ENCODE results near the gene ME3. TPM values are rescaled to one million over a fixed set of nuclear protein-coding genes. Genes with fewer than 3 reads are reported as not detected.

ME3 gene
- total and polyA plus RNA-seq, 11 donors, result 11.3 to 51.5 (median 31.3) TPM

DNA sequence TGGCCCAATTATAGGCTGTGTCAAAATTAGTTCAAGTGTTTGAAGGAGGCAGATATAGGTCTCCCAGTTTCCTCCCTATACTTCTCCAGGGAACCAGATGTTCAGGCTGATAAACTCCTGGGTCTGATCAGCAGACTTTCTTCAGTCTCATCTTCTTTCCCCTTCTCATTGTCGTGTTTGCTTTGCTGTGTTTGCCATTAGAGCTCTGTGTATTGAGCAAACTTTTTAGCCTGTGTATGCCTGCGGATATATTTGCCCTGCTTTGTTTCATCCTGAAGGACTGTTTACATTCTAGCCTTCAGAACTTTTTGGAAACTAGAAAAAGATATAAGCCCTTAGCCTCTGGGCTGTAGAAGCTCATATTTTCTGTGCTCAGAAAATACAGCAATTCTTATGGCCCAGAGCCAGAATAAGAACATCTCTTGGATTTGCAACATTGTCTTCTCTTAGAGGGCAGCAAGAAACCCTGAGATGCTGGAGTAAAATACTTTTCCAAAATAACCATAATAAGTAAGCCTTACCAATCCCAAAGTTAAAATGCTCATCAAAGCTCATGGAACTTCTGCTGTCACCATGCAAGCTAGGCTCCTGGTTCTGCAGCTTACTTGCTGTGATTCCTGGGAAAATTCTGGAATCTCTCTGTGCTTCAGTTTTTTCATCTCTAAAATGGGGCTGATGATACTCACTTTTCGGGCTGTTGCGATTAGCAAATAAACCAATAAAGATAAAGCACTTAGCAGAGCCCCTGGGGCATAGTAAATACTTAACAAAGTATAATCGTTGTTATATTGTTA is 34.1 kb upstream of the ME3 start:
- ATAC-seq (no peak), DNase-seq (no peak)
- H3K36me3 ChIP-seq, result no peaks in the 10 kb centered on the region
- no peak overlapping the region for H3K4me3 ChIP-seq
- H3K4me1 ChIP-seq, result no peaks in the 10 kb centered on the region
- 81 to 87% (median 86%) methylated on average over 5 of the region's 5 CpGs for WGBS, 4 donors
- no peaks in the 10 kb centered on the region for H3K27me3 ChIP-seq
- peaks cover 0 to 7% (median 0%) of the 10 kb centered on the region in 12 donors for H3K9me3 ChIP-seq
- peak overlapping the region in 1 of 12 donors; percentile 60 for H3K27ac ChIP-seq
- TF ChIP-seq POLR2A (IDR thresholded peaks at IDR 0.05), result no peak
- intact Hi-C loops (cut with DNase I), result no loop called here

DNA sequence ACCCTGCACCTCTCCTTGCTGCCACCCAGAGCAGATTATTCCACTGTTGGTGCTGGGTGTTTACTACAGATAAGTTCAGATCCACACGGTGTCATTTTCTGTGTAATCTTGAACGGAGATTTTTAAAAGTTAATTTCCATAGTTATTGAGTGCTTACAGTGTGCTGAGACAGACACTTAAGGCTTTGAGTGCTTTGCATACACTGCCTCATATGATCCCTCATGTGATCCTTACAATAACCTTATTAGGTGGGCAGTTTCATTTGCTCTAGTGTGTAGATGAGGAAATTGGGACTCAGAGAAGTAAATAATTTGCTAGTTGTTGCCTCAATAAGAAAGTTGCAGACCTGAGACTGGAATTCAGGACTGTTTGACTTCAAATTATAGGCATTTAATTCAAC is 32.3 kb upstream of the ME3 start:
- DNase-seq (no peak), ATAC-seq (no peak)
- peak overlapping the region in 1 of 12 donors; percentile 9 for H3K27ac ChIP-seq
- no peak overlapping the region for H3K4me3 ChIP-seq
- intact Hi-C loops (cut with DNase I), result no loop called here
- H3K27me3 ChIP-seq, result no peaks in the 10 kb centered on the region
- H3K4me1 ChIP-seq, result no peaks in the 10 kb centered on the region
- no peak for TF ChIP-seq POLR2A (IDR thresholded peaks at IDR 0.05)
- TF ChIP-seq, protein P1, sequence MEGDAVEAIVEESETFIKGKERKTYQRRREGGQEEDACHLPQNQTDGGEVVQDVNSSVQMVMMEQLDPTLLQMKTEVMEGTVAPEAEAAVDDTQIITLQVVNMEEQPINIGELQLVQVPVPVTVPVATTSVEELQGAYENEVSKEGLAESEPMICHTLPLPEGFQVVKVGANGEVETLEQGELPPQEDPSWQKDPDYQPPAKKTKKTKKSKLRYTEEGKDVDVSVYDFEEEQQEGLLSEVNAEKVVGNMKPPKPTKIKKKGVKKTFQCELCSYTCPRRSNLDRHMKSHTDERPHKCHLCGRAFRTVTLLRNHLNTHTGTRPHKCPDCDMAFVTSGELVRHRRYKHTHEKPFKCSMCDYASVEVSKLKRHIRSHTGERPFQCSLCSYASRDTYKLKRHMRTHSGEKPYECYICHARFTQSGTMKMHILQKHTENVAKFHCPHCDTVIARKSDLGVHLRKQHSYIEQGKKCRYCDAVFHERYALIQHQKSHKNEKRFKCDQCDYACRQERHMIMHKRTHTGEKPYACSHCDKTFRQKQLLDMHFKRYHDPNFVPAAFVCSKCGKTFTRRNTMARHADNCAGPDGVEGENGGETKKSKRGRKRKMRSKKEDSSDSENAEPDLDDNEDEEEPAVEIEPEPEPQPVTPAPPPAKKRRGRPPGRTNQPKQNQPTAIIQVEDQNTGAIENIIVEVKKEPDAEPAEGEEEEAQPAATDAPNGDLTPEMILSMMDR (IDR thresholded peaks at IDR 0.05), result no peak
- no peaks in the 10 kb centered on the region for H3K9me3 ChIP-seq
- WGBS, 4 donors, result 50 to 77% (median 72%) methylated on average over 2 of the region's 2 CpGs
- H3K36me3 ChIP-seq, result no peaks in the 10 kb centered on the region

DNA sequence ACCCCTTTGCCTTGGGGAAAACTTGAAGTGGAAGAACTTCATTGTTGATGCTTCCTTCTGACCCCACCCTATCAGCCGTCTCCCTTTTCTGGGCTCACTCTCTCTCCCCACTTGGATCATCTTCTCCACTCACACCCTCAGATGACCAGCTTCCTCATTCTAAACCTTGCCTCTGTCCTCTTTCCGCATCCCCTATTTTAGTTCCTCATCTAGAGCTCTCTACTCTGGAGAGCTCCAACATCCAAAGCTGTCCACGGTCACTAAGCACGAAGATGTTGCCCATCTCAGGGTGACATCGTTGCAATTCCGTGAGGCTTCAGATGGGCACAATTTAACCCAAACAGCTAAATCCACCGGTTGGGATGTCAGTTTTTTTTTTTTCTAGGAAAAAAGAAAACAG is 31.6 kb upstream of the ME3 start:
- intact Hi-C loops (cut with DNase I), result no loop called here
- ATAC-seq, result peak in 1 of 4 donors; percentile 49

DNA sequence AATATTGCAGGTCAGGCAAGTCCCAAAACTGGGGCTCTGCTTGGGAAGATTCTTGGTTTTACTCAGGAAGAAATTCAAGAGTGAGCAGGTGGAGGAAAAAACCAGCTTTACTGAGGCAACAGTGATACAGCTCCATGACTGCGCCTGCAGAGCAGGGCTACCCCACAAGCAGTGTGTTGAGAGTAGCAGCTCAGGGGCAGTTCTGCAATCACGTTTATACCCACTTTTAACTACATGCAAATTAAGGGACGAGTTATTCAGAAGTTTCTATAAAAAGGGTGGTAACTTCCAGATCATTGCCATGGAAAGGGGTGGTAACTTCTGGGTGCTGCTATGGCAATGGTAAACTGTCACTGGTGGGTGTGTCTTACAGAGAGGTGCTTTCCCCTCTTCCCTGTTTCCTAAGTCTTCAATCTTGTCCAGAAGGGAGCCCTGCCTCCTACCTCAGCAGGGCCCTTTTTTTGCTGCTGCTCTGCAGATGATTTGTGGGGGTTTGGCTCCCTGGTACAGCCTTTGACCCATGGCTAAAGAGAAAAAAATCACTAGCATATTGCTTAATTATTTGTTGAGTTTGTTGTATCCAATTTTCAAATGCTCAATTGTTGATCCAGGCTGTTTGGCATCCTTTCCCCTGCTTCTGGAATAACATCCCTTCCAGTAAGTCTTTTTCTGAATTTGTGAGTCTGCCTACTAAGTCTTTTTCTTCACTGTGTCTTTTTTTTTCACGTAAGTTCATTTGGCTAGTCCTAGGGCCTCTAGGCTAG is 30.0 kb upstream of the ME3 start:
- no peaks in the 10 kb centered on the region for H3K36me3 ChIP-seq
- WGBS, 4 donors, result 83 to 92% (median 85%) methylated on average over 4 of the region's 4 CpGs
- H3K9me3 ChIP-seq, result no peaks in the 10 kb centered on the region
- no peak for TF ChIP-seq POLR2A (IDR thresholded peaks at IDR 0.05)
- TF ChIP-seq, protein P1 (IDR thresholded peaks at IDR 0.05), result no peak
- no peaks in the 10 kb centered on the region for H3K27me3 ChIP-seq
- ATAC-seq (no peak), DNase-seq (no peak)
- intact Hi-C loops (cut with DNase I), result no loop called here
- H3K4me1 ChIP-seq, result no peaks in the 10 kb centered on the region
- no peak overlapping the region for H3K4me3 ChIP-seq
- no peak overlapping the region for H3K27ac ChIP-seq

More for the DNA sequence above, 31.6 kb upstream of the ME3 start:
- WGBS, 4 donors, result 81 to 89% (median 85%) methylated on average over 7 of the region's 7 CpGs
- H3K27ac ChIP-seq, result peak overlapping the region in 1 of 12 donors; percentile 9
- H3K36me3 ChIP-seq, result no peaks in the 10 kb centered on the region
- no peak for DNase-seq
- TF ChIP-seq, protein P1 (IDR thresholded peaks at IDR 0.05), result no peak
- TF ChIP-seq POLR2A (IDR thresholded peaks at IDR 0.05), result no peak
- no peaks in the 10 kb centered on the region for H3K27me3 ChIP-seq
- no peaks in the 10 kb centered on the region for H3K9me3 ChIP-seq
- H3K4me1 ChIP-seq, result no peaks in the 10 kb centered on the region
- H3K4me3 ChIP-seq, result no peak overlapping the region
